RCC 7860 (cell line): ENCODE results near the gene LRRC45.
A peak's percentile ranks its signal among the peaks of the same experiment; 100 is the strongest.

Experiments used
- DNase-seq: peaks from one replicate; pipeline ENCODE4 v3.0.0-alpha.2; 2015; ENCODE audit warnings: low spot score
- FAIRE-seq: peaks from 2 replicates; lab custom pipeline; 2012; peaks lifted over from hg19 to GRCh38; lab: Jason Lieb, UNC

LRRC45 gene

DNA sequence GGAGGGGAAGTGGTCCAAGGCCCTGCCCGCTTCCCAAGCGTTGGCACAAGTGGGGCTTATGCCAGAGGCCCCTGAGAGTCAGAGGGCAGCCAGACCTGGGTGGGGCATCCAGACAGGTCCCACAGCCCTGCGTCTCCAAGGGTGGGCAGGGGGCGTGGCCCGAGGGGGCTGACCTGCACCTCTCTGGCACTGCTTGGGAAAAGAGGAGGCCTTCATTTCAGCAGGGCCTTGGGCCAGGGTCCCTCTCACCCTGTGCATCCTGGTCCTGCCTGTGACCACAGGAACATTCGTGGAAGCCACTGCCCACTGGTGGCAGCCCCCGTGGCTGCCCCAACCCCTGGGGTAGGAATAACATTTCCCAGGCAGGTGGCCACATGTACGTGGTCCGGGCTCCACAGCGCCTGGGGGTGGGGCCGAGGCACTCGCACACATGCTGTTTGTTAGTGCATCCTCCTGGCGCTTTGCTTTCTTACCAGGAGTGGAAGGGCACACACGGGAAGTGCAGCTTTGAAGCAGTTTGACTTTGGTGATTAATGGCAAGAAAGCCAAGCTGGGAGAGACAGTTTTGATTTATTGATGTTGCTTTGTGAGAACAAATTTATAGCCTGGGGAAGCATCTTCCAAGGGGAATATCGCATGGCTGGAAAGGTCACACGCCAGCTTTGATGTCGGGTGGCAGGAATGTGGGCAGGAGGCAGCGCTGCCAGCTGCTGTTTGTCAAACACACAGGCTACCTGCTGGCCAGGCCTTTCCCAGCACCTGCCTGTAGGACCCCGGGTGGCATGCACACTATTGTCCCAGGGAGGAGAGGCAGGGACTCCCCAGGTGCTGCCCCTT, 4.7 kb upstream of the LRRC45 start:
- FAIRE-seq (no peak), DNase-seq (no peak)

DNA sequence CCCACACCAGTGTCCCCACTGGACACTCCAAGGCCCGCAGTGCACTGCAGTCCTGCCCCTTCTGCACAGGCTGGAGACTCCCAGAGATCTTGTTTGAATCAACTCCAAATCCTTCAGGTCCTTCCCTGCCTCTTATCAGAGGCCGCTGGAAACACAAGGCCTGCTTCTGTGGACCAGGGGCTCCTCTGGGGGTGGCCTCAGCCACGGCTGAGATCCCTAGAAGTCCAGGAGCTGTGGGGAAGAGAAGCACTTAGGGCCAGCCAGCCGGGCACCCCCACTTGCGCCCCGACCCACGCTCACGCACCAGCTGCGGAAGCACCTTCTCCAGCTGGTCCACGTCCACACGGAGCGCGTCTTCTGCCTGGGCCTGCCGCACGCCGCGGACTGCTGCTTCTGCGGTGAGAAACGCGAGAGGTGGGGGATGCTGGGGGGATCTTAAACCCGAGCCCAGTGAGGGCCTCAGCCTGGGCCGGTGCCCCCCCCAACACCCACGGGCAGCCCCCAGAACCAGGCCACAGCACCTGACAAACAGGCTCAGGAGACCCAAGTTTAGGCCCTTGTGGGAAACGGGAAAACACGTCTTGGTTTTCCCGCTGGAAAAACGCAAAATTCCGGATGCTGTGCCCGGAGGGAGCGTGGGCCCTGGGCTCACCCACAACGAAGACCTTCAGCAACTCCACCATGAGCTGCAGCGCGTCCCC, 4.0 kb upstream of the LRRC45 start:
- no peak for FAIRE-seq

DNA sequence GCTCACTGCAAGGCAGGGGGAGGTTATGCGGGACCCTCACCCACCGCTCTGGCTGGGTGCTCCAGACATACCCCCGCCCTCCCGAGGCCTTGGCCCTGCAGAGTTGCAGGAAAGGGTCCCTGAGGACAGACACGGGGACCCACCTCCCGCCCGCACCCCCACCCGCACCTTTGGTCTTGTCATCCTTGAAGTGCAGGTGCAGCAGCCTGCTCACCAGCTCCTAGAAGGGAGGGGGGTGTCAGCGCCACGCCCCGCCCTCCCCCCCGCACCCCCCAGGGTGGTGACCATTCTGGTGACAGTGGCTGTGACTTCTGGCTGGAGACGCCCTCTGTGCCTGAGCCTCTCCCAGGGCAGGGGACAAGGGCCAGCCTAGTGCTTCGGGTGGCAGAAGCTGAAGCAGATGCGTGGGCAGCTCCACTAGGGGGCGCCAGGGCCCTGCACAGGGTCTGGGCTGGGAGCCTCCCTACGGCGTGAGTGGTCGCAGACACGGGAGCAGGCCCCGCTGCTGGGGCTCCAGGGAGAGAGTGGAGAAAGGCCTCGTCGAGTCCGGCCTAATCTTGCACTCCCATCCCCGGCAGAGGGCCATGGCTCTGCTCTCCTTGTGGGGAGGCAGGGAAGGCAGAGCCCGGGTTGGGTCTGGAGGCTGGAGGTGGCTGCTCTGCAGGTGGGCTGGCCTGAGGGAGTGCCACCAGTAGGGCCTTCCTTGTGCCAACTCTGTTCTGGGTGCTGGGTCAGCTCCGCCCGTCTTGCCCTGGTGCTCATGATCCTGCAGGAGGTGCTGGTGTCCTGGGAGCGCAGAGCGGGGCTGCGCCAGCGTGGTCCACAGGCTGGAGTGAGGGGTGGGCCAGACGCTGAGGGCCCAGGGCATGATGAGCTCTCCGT, 3.2 kb upstream of the LRRC45 start:
- DNase-seq: no peak
- no peak for FAIRE-seq

More for the DNA sequence above, 4.0 kb upstream of the LRRC45 start:
- DNase-seq: no peak

DNA sequence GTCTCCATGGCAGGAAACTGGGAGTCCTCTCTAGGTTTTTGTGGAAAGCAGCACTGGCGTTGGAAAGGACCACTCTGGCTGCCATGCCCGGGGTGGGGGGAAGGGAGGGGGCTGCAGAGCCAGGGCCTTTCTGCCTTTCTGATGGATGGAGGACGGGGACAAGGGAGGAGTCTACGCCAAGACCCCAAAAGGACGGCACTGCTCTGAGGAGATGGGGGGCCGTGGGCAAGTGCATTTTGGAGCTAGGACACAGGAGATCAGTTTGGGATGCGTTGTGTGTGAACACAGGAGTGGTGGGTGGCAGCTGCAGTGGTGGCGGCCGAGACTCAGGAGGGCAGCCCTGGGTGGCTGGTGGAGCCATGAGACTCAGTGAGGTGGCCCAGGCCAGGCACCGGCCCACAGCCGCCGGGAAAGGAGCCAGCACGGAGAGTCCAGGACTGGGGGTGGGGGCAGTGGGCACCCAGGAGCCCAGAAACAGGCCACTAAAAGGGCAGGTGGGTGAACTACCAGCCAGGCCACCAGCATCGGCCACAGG, 2.5 kb upstream of the LRRC45 start:
- FAIRE-seq (no peak), DNase-seq (no peak)

DNA sequence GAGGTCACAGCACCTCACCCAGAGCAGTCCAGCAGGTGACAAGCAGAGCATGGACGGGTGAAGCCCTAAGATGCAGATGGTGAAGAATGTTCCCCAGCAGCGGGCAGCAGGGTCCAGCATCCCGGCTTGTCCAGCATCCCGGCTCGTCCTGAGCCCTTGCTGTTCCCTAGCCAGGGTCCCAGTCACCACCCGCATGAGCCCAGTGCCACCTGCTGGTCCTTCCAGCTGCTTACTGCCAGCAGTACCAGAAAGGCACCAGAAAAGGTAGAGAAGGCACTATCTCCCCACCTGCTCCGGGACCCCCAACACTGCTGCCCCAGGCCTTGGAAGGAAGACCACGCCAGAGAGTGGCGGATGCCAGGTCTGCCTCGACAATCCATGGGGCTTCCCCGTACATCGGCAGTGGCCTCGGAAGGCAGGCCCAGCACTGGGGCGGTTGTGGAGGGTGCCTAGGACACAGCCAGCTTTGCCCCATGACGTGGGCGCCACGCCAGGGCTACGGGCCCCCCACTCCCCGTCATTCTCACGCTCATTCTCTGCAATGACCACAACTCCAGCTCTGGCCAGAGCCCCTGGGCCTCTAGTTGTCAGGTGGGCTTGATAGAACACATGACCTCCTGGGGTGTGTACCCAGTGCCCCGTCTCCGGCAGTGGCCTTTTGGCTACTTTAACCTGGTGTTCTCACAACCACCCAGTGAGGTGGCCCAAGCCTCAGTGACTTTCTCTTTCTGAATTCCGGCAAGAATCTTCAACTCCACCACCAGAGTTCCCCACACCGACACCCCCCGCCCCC, 1.8 kb upstream of the LRRC45 start:
- FAIRE-seq (no peak), DNase-seq (peak; percentile 67)

DNA sequence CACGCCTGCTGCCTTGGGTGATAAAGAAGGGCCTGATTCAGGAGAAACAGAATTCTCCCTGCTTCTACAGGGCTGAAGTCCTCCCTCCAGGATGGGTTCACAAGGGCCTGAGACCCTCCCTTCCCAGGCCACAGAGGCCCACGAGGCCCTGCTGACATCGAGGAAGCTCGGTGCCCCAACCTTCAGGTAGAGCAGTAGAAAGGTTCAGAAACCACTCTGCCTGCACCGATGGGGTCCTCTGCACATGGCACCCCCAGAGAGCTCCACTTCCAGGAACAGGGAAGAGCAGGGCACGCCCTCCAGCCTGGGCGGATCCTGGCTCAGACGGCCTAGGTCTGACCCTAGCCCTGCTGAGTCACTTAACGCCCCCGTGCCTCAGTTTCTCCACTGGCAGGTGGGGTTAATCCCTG, 1.2 kb upstream of the LRRC45 start:
- no peak for DNase-seq
- FAIRE-seq: no peak

DNA sequence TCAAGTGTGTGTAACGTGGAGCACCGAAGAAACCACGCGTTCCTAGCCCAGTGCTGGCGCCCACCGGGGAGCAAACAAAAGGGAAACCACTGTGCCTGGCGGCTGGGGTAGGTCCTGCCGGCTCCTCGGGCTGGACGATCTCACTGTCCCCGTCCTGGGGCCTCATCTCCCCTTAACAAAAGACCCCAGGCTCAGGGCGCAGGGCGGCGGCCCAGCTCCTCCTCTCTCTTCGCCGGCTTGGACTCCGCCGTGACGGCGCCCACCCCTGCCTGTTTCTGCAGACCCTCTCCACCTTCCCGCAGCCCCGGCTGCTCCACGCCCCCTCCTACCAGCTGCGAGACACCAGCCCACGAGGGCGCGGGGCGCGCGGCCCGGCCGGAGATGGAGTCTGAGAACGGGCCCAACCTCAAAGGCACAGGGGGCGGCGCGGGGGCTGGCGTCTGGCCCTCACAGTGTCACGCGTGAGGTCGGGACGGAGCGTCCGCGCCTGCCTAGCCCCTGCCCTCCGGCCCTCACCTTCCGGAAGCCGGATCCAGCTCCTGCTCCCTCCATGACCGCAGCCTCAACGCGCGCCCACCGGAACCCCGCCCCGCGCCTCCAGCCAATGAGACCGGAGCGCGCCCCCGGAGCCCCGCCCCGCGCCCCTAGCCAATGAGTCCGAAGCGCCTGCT, 660 bp upstream of the LRRC45 start, which contains the start of gene CENPX:
TSS of gene CENPX (minus strand) at position 569 of the 671 bp plus-strand sequence. CDS start at position 552, 17 bp downstream.
- no peak for DNase-seq
- FAIRE-seq: no peak

DNA sequence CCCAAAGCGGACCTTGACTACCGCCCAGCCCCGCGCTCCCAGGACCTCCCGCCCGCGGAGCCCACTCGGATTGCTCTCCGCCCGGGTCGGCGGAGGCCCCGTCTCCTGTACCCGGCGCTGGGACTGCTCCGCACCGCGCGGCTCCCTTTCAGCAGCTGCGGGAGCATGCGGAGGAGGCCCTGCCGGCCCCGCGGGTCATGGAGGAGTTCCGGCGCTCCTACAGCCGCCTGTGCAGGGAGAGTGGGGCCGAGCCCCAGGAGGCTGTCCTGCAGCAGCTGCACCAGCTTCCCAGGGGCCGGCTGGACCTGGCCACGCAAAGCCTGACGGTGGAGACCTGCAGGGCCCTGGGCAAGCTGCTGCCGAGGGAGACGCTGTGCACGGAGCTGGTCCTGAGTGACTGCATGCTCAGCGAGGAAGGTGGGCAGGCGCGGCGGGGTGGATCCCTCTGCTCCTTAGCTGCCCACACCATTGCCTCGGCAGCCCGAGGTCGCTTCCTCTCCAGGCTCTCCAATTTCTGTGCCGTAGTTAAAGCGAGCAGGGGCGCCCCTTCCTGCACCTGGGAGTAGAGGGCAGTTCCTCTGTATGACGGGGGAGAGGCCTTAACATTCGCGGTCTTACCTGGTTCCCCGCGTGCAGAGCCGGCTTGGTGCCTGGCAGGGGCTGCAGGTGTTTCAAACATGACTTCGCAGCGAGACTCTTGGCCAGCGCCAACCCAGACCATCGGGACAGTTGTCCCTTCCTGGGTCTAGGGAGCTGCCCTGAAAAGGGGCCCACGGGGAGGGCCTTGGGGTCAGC, 539 bp downstream of the LRRC45 start:
- DNase-seq (no peak), FAIRE-seq (no peak)

DNA sequence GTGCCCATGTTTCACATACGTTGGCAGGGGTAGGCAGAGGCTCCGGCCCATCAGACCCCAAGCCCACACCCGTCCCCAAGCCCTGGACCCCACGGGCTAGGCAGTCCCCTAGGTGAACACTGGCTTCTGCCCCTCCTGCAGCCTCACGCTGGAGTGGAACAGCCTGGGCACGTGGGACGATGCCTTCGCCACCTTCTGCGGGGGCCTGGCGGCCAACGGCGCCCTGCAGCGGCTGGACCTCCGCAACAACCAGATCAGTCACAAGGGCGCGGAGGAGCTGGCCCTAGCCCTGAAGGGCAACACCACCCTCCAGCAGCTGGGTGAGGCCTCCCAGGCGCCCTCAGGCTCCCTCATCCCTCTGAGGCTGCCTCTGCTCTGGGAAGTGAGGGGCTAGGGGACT, 1.8 kb downstream of the LRRC45 start:
- DNase-seq (no peak), FAIRE-seq (no peak)

DNA sequence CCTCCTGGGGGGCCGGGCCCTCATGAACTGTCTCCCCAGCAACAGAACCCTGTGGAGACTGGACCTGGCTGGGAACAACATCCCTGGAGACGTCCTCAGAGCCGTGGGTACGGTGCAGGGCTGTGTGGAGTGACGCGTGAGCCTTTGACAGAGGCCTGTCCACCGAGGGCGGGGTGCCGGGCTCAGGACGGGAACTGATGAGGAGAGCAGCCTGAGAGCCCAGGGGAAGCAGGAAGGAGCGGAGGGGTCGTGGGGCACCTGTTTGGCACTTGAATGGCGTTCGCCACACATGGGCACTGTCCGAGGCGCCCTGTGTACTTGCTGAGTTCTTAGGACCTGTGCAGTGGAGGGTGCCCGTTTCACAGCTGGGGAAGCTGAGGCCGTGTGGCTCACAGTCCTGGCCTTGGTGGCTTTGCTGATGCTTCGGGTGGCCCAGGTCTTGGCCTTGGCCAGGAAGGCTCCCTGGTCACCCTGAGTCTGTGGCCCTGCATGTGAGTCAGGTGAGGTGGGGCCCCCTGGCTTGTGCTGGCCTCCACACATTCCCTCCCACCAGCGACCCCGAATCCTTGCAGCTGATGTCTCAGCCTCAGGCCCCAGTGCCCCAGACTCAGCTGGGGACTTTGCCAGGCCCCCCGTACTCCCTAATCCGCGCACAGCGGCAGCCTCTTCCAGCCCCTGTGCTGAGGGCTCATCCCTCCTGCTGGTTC, 2.4 kb downstream of the LRRC45 start:
- DNase-seq: no peak
- FAIRE-seq: no peak

DNA sequence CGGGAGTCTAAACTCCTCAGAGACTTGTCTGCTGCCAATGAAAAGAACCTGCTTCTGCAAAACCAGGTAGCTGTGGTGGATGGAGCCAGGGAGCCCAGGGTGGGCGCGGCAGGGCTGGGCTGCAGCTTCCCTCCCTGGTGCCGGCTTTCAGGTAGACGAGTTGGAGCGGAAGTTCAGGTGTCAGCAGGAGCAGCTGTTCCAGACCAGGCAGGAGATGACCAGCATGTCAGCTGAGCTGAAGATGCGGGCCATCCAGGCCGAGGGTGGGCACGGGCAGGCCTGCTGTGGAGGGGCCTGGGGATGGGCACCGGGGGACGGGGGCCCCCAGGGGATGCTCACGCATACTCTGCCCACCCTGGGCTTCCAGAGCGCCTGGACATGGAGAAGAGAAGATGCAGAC, 5.1 kb downstream of the LRRC45 start:
- no peak for DNase-seq
- no peak for FAIRE-seq

DNA sequence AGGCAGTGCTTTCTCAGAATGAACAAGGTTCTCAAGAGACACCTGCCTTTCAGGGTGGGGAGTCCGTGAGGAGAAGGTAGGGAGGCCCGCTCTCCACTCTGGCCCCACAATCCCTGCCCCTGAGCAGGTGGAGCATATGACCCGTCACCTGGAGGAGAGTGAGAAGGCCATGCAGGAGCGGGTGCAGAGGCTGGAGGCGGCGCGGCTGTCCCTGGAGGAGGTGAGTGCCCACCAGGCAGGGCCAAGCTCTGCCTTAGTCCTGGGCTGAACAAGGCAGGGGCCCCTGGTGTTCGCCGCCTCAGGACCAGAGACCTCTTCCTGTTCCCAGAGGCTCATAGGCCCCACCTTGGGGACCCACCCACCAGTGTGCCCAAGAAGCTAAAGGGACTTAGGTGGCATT, 5.9 kb downstream of the LRRC45 start:
- no peak for FAIRE-seq
- no peak for DNase-seq

DNA sequence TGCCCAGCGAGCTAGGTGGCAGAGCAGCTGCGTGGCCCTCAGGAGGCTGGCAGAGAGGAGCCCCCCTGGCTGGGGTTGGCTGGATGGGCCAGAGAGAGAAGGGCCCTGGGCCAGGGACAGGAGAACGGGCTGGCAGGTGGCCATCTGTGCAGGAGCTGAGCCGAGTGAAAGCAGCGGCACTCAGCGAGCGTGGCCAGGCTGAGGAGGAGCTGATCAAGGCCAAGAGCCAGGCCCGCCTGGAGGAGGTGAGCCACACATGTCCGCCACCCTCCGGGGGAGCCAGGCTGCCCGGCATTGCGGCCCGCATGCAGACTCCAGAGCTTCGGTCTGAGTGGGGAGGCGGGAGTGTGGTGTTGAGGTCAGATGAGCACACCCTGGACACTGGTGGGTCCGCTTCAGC, 6.3 kb downstream of the LRRC45 start:
- FAIRE-seq (no peak), DNase-seq (no peak)

DNA sequence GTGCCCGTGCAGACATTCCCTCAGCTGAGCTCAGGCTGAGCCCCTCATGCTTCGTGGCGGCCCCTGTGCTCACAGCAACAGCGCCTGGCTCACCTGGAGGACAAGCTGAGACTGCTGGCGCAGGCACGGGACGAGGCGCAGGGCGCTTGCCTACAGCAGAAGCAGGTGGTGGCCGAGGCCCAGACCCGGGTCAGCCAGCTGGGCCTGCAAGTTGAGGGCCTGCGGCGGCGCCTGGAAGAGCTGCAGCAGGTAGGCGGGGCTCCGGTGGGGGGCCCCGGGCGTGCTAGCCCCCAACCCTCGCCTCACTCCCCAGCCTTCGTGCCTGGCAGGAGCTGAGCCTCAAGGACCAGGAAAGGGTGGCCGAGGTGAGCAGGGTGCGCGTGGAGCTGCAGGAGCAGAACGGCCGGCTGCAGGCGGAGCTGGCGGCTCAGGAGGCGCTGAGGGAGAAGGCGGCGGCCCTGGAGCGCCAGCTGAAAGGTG, 6.9 kb downstream of the LRRC45 start:
- FAIRE-seq (no peak), DNase-seq (no peak)

DNA sequence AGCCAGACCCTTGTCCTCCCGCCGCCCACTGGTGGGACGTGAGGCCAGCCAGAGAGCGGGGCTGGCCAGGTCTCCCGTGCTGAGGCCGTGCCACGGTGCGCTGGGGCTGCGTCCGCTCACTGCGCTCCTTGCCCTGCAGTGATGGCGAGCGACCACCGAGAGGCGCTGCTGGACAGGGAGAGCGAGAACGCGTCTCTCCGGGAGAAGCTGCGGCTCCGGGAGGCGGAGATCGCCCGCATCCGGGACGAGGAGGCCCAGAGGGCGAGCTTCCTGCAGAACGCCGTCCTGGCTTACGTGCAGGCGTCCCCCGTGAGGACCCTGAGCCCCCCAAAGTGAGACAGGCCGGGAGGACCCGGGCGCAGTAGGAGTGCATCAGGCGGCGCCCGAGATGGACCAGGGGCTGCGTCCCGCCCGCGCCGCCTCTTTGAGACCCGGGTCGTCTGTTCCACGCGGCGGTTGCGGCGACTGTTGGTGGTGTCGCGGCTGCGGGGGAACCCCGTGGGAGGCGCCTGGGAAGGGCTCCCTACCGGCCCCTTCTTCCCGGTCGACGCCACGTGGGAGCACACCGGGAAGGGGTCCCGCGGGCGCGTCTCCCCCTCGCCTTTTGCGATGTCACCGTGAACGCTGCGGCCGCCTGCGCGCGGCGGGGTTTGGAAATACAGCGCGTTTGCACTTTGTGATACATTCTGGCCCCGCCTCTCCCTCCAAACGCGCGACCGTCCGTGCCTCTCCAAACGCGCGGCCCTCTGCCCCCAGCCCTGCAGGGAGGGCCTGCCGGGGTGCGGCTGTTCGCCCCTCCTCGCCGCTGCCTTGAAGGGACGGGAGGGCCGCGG, 7.6 kb downstream of the LRRC45 start:
- peak; percentile 46 for DNase-seq
- FAIRE-seq: no peak

DNA sequence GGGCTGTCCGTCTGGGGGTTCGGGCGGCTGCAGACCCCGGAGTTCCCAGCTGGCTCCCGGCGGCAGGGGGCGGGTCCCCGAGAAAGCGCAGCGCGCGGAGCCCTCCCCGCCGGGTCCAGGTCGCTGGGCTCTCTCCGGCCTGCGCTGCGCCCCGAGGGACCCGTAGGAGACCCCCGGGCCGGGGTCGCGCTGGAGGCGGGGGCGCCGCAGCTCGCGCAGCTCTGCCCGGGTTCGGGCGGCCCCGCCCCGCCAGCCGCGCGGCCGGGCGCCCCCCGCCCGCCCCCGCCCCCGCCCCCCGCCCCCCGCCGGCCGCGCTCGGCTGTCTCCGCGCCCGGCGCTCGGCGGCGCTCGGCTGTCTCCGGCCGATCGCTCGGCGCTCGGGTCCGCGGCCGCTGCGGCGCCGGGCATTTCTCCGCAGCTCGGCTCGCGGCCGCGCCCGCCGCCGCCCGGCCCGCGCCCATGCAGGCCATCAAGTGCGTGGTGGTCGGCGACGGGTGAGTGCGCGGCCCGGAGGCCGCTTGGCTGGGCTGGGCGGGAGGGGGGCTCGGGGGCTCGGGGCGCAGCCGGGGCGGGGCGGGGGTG, 8.3 kb downstream of the LRRC45 start, which contains the start of gene RAC3:
TSS of gene RAC3 (plus strand) at position 376 of the 582 bp plus-strand sequence. CDS start at position 460, 84 bp downstream.
- FAIRE-seq (no peak), DNase-seq (no peak)
